H9 (cell line): Measurements from ENCODE around the gene GSE1. TPM values are rescaled to one million over a fixed set of nuclear protein-coding genes. Genes with fewer than 3 reads are reported as not detected.

Source experiments
- DNase-seq: peaks from one replicate; pipeline ENCODE4 v3.0.0-alpha.2; 2017
- H2AFZ ChIP-seq: one replicate; pipeline ENCODE4 v1.6.1; 2013; ENCODE audit warnings: mild to moderate bottlenecking, low read length, control low read depth, moderate library complexity
- H2AK5ac ChIP-seq: 2 replicates; pipeline ENCODE4 v1.6.1; 2013; ENCODE audit warnings: low read length, control low read depth, mixed read lengths; ENCODE audit not compliant: insufficient read length
- H2BK120ac ChIP-seq: one replicate; pipeline ENCODE4 v1.6.1; 2013; ENCODE audit warnings: low read depth, mild to moderate bottlenecking, low read length, control low read depth, inconsistent platforms; ENCODE audit not compliant: poor library complexity, severe bottlenecking
- H2BK12ac ChIP-seq: 2 replicates; pipeline ENCODE4 v1.6.1; 2013; ENCODE audit warnings: low read length, control low read depth, mixed read lengths, low read depth; ENCODE audit not compliant: insufficient read length
- H2BK15ac ChIP-seq: 2 replicates; pipeline ENCODE4 v1.6.1; 2013; ENCODE audit warnings: low read depth, low read length, control low read depth
- H2BK20ac ChIP-seq: one replicate; pipeline ENCODE4 v1.6.1; 2013; ENCODE audit warnings: low read depth, mild to moderate bottlenecking, low read length, control low read depth, inconsistent platforms; ENCODE audit not compliant: poor library complexity, severe bottlenecking
- H2BK5ac ChIP-seq: 2 replicates; pipeline ENCODE4 v1.6.1; 2013; ENCODE audit warnings: low read length, control low read depth, mixed read lengths; ENCODE audit not compliant: insufficient read length
- H3K14ac ChIP-seq: 2 replicates; pipeline ENCODE4 v1.6.1; 2013; ENCODE audit warnings: low read length, control low read depth; ENCODE audit not compliant: insufficient read depth
- H3K18ac ChIP-seq: 2 replicates; pipeline ENCODE4 v1.6.1; 2013; ENCODE audit warnings: low read depth, mild to moderate bottlenecking, mixed read lengths, low read length, control low read depth; ENCODE audit not compliant: insufficient read length
- H3K23ac ChIP-seq: 2 replicates; pipeline ENCODE4 v1.6.1; 2013; ENCODE audit warnings: low read length, control low read depth, mixed read lengths, low read depth; ENCODE audit not compliant: insufficient read length
- H3K23me2 ChIP-seq: 2 replicates; pipeline ENCODE4 v1.6.1; 2013; ENCODE audit warnings: low read depth, mild to moderate bottlenecking, mixed read lengths, low read length, control low read depth; ENCODE audit not compliant: insufficient read length, poor library complexity, severe bottlenecking
- H3K27ac ChIP-seq: 2 replicates; pipeline ENCODE4 v1.5.1; 2013; ENCODE audit warnings: low read length, control low read depth, mixed read lengths, low read depth; ENCODE audit not compliant: insufficient read length
- H3K27me3 ChIP-seq: 2 replicates; pipeline ENCODE4 v1.6.1; 2013; ENCODE audit warnings: low read length, control low read depth, inconsistent platforms; ENCODE audit not compliant: insufficient read depth
- H3K4ac ChIP-seq: 2 replicates; pipeline ENCODE4 v1.6.1; 2013; ENCODE audit warnings: low read depth, mild to moderate bottlenecking, control low read depth, inconsistent platforms, low read length, moderate library complexity
- H3K4me1 ChIP-seq: 2 replicates; pipeline ENCODE4 v1.6.1; 2013; ENCODE audit warnings: low read length, control low read depth, inconsistent platforms; ENCODE audit not compliant: insufficient read depth
- H3K4me2 ChIP-seq: 2 replicates; pipeline ENCODE4 v1.6.1; 2013; ENCODE audit warnings: low read length, control low read depth, mixed read lengths; ENCODE audit not compliant: insufficient read length, insufficient read depth
- H3K56ac ChIP-seq: 2 replicates; pipeline ENCODE4 v1.6.1; 2013; ENCODE audit warnings: low read depth, mild to moderate bottlenecking, mixed read lengths, low read length, control low read depth; ENCODE audit not compliant: insufficient read length
- H3K79me1 ChIP-seq: 2 replicates; pipeline ENCODE4 v1.6.1; 2013; ENCODE audit warnings: low read depth, mild to moderate bottlenecking, moderate library complexity, low read length, control low read depth, inconsistent platforms; ENCODE audit not compliant: insufficient read depth, poor library complexity, severe bottlenecking
- H3K79me2 ChIP-seq: 2 replicates; pipeline ENCODE4 v1.6.1; 2013; ENCODE audit warnings: low read length, control low read depth, inconsistent platforms; ENCODE audit not compliant: insufficient read depth
- H3K9ac ChIP-seq: 2 replicates; pipeline ENCODE4 v1.6.1; 2013; ENCODE audit warnings: low read length, control low read depth, mixed read lengths; ENCODE audit not compliant: insufficient read length; ENCODE audit errors: extremely low read depth
- H3K9me3 ChIP-seq: one replicate; pipeline ENCODE4 v1.6.1; 2013; ENCODE audit warnings: low read depth, low read length, inconsistent platforms; ENCODE audit not compliant: control insufficient read depth
- H3T11ph ChIP-seq: one replicate; pipeline ENCODE4 v1.6.1; 2013; ENCODE audit warnings: mild to moderate bottlenecking, low read length, control low read depth, inconsistent platforms
- H4K20me1 ChIP-seq: one replicate; pipeline ENCODE4 v1.6.1; 2013; ENCODE audit not compliant: control insufficient read depth, insufficient read length, insufficient read depth
- H4K5ac ChIP-seq: 2 replicates; pipeline ENCODE4 v1.6.1; 2013; ENCODE audit warnings: low read depth, mild to moderate bottlenecking, mixed read lengths, low read length, control low read depth; ENCODE audit not compliant: insufficient read length
- H4K8ac ChIP-seq: replicated peaks from 2 replicates; pipeline ENCODE4 v1.6.1; 2013; ENCODE audit warnings: low read length, control low read depth, mixed read lengths, low read depth; ENCODE audit not compliant: insufficient read length
- H4K91ac ChIP-seq: 2 replicates; pipeline ENCODE4 v1.6.1; 2013; ENCODE audit warnings: low read depth, mild to moderate bottlenecking, moderate library complexity, mixed read lengths, low read length, control low read depth; ENCODE audit not compliant: insufficient read length
- H3K27ac Mint-ChIP-seq, 3 experiments: 2 replicates in 2 of 3; 3 replicates in 1 of 3; pipeline ENCODE4 v1.8.0; 2020 to 2021; ENCODE audit warnings: mixed read lengths in 3 of 3, mild to moderate bottlenecking in 1 of 3, moderate library complexity in 1 of 3
- H3K27me3 Mint-ChIP-seq: 2 replicates; pipeline ENCODE4 v1.8.0; 2021; ENCODE audit warnings: low read depth, mild to moderate bottlenecking, moderate library complexity, mixed read lengths
- H3K36me3 Mint-ChIP-seq, 3 experiments: 2 replicates in 2 of 3; 3 replicates in 1 of 3; pipeline ENCODE4 v1.8.0; 2020 to 2021; ENCODE audit warnings: low read depth in 3 of 3, mixed read lengths in 3 of 3; ENCODE audit not compliant: insufficient read depth in 1 of 3
- H3K4me1 Mint-ChIP-seq, 2 experiments: 2 replicates each; pipeline ENCODE4 v1.8.0; 2020; ENCODE audit warnings: mixed read lengths in 2 of 2
- H3K4me3 Mint-ChIP-seq, 2 experiments: 2 replicates in 1 of 2; 3 replicates in 1 of 2; pipeline ENCODE4 v1.8.0; 2020 to 2021; ENCODE audit warnings: mild to moderate bottlenecking in 2 of 2, mixed read lengths in 2 of 2, moderate library complexity in 1 of 2
- H3K9me3 Mint-ChIP-seq, 2 experiments: 2 replicates in 1 of 2; 3 replicates in 1 of 2; pipeline ENCODE4 v1.8.0; 2020; ENCODE audit warnings: mild to moderate bottlenecking in 2 of 2, mixed read lengths in 2 of 2, moderate library complexity in 1 of 2
- CTCF ChIP-seq: fragments of 200-600 bp; sonication (generic); conservative IDR thresholded peaks from 3 replicates; pipeline ENCODE4 v1.8.0; 2021; ENCODE audit warnings: antibody characterized with exemption, mild to moderate bottlenecking
- whole genome bisulfite sequencing: extraction: QIAGEN DNeasy Blood & Tissue Kit; methylation state at CpG from one replicate; pipeline ENCODE4 v1.1.7; 2013; ENCODE audit warnings: missing lambda C conversion rate, low lambda C conversion rate, mixed read lengths; ENCODE audit not compliant: insufficient read length; ENCODE audit errors: extremely low coverage; 5-methylcytosine and 5-hydroxymethylcytosine counted together
- total RNA-seq: library from RNA; stranded (reverse); gene quantifications from 2 replicates; pipeline ENCODE4 v1.2.1, GENCODE V29; 2021

GSE1 gene
- total RNA-seq, 1 experiment from 2014 or later: 125 TPM

- no peak overlapping the region for H3K23ac ChIP-seq
- DNase-seq: no peak
- Mint-ChIP-seq H3K27ac (peak overlapping the region in 2 of 3 experiments; percentile 15 to 57; a peak in 2 of 7 replicates), H3K27me3 (no peaks in the 10 kb centered on the region), H3K4me1 (peaks cover 4 to 14% of the 10 kb centered on the region in 2 experiments; a peak in 3 of 4 replicates), H3K4me3 (no peak overlapping the region), H3K9me3 (peaks cover 11 to 14% of the 10 kb centered on the region in 2 experiments), H3K36me3 (peaks cover 19 to 32% (median 26%) of the 10 kb centered on the region in 3 experiments)
- no peak overlapping the region for H2BK20ac ChIP-seq
- H3K14ac ChIP-seq: no peak overlapping the region
- H3K4me1 ChIP-seq: no peaks in the 10 kb centered on the region
- no peaks in the 10 kb centered on the region for H3K27me3 ChIP-seq
- H3T11ph ChIP-seq: no peak overlapping the region
- H3K27ac ChIP-seq: no peak overlapping the region
- H3K79me1 ChIP-seq: peaks cover 8% of the 10 kb centered on the region
- H3K4ac ChIP-seq: no peak overlapping the region
- H2BK12ac ChIP-seq: no peak overlapping the region
- H3K9ac ChIP-seq: no peak overlapping the region
- TF ChIP-seq CTCF: peak; percentile 39
- H4K8ac ChIP-seq: no peak overlapping the region
- no peak overlapping the region for H4K5ac ChIP-seq
- no peak overlapping the region for H2AK5ac ChIP-seq
- no CpG with 5 or more reads among the region's 27 CpGs for WGBS
- no peaks in the 10 kb centered on the region for H3K23me2 ChIP-seq
- no peak overlapping the region for H2AFZ ChIP-seq
- H3K9me3 ChIP-seq: no peaks in the 10 kb centered on the region
- H2BK120ac ChIP-seq: no peak overlapping the region
- H4K20me1 ChIP-seq: peaks cover 4% of the 10 kb centered on the region
- no peak overlapping the region for H3K56ac ChIP-seq
- no peak overlapping the region for H3K4me2 ChIP-seq
- no peak overlapping the region for H3K18ac ChIP-seq
- no peak overlapping the region for H2BK15ac ChIP-seq
- peaks cover 39% of the 10 kb centered on the region; the same call in 1 of the 2 replicates for H3K79me2 ChIP-seq
- no peak overlapping the region for H2BK5ac ChIP-seq
- H4K91ac ChIP-seq: no peak overlapping the region
Measured at GRCh38 chr16:85631802-85632393, 18.8 kb downstream of the GSE1 start.
